ENCODE results near the gene B4GALNT2.

DNA sequence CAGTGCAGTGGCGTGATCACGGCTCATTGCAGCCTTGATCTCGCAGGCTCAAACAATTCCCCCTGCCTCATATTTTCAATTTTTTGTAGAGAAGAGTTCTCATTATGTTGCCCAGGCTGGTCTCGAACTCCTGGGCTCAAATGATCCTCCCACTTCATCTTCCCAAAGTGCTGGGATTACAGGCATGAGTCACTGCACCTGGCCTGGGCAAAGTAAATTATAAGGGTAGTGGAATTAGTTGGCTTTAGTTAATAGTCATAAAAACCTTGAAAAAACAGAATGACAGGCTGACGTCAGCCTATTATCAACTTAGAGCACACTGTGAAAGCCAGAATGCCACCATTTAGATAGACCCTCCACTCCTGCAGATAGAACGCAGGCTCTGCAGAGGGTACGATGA is 43.5 kb upstream of the B4GALNT2 start:
- TF ChIP-seq, protein P1, sequence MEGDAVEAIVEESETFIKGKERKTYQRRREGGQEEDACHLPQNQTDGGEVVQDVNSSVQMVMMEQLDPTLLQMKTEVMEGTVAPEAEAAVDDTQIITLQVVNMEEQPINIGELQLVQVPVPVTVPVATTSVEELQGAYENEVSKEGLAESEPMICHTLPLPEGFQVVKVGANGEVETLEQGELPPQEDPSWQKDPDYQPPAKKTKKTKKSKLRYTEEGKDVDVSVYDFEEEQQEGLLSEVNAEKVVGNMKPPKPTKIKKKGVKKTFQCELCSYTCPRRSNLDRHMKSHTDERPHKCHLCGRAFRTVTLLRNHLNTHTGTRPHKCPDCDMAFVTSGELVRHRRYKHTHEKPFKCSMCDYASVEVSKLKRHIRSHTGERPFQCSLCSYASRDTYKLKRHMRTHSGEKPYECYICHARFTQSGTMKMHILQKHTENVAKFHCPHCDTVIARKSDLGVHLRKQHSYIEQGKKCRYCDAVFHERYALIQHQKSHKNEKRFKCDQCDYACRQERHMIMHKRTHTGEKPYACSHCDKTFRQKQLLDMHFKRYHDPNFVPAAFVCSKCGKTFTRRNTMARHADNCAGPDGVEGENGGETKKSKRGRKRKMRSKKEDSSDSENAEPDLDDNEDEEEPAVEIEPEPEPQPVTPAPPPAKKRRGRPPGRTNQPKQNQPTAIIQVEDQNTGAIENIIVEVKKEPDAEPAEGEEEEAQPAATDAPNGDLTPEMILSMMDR (IDR thresholded peaks at IDR 0.05): no peak
- TF ChIP-seq RNF2 (IDR thresholded peaks at IDR 0.05; ENCODE audit: borderline replicate concordance, low read depth): no peak
- TF ChIP-seq, protein P2, sequence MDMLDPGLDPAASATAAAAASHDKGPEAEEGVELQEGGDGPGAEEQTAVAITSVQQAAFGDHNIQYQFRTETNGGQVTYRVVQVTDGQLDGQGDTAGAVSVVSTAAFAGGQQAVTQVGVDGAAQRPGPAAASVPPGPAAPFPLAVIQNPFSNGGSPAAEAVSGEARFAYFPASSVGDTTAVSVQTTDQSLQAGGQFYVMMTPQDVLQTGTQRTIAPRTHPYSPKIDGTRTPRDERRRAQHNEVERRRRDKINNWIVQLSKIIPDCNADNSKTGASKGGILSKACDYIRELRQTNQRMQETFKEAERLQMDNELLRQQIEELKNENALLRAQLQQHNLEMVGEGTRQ (IDR thresholded peaks at IDR 0.05): no peak
- TF ChIP-seq JUN (IDR thresholded peaks at IDR 0.05): no peak

All from A549 (cell line).